ENCODE results near the gene GOT1.

The GOT1 gene

GRCh38 chr10:99358101-99358500 is 72.3 kb downstream of the GOT1 start:
- DNase-seq (ENCODE audit: low read depth), result no peak

DNA sequence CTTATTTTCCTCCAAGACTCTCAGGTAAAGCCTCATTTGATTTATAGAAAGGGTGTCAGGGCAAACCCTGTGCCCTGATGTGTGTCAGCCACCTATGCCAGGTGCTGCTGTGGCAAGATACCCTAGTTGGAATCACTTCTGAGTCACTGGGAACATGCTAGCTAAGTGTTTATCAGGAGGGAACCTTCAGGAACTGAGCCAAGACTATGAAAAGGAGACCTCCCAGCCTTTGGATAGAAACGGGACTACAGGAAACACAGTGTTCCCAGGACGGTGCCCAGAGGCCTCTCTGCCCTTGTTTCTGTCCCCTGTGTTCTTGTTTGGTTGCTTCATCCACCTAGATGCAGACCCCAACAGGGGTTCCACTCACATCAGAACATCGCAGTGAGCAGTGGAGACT is 72.7 kb downstream of the GOT1 start:
- DNase-seq (ENCODE audit: low read depth), result no peak

DNA sequence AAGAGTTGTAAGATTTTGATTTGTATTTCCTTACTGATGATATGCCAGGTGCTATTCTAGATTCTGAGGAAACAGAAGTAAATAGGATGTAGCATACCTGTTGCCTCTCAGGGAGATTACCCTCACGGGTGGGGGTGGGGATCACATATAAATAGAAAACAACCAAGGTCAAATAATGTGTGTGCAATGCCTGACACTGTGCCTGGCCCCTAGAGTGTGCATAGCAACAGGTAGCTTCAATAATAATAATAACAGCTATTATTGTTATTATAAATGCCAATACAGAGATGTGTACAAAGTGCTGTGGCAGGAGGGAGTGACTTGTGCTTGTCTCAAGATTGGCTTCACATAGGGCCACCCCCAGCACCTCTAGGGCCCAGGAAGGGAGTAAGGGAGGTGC is 77.2 kb downstream of the GOT1 start:
- no peak for DNase-seq (ENCODE audit: low read depth)

DNA sequence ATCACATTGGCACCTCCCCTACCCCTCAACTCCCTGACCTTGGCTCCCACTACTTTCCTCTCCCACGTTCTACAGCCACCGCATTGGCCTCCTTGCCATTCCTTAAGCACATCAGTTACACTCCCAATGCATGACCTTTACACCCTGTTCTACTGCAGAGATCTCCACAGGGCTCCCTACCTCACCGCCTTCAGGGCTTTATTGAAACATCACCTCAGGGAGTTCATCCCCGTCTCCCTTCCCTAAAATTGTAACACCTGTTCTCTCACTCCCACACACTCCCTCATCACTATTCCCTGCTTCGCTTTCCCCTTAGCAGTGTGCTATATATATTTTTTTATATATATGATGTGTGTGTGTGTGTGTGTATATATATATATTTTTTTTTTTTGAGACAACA is 82.8 kb downstream of the GOT1 start:
- no peak for DNase-seq (ENCODE audit: low read depth)
